ENCODE results near the gene LGR6. TPM values are rescaled to one million over a fixed set of nuclear protein-coding genes. Genes with fewer than 3 reads are reported as not detected.

LGR6 gene
- polyA plus RNA-seq, 1 donor from 2014 or later: not detected

DNA sequence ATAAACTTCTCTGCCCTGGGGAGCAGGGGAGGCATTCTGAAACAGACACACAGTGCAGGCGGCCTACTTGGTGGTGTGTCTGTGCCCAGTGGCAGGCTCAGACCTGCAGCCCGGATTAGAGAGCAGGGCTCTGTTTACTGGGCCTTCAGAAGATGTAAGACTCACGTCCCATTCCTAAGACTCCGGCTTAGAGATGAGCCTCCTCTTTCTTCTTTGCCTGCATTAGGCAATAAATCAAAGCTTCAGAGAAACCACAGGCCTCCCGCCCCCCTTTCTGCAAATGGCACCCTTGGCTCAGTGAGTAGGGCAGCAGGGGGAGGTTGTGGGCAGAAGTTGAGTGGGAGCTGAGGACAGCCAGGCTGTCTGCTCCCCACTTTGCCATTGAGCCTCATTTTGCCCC lies 35.8 kb downstream of the LGR6 start:
- H4K20me1 ChIP-seq (ENCODE audit: insufficient read depth): no peaks in the 10 kb centered on the region
- H3K27me3 ChIP-seq (ENCODE audit: insufficient read depth, low read depth, low read length): no peaks in the 10 kb centered on the region
- no peak overlapping the region for H3K4me3 ChIP-seq (ENCODE audit: low read length)
- H3K9me3 ChIP-seq (ENCODE audit: low read length): no peaks in the 10 kb centered on the region
- H2AFZ ChIP-seq (ENCODE audit: low read depth, low read length): no peak overlapping the region
- H3K9ac ChIP-seq (ENCODE audit: low read length): no peak overlapping the region
- no peaks in the 10 kb centered on the region for H3K36me3 ChIP-seq (ENCODE audit: insufficient read depth, low read length)
- H3K4me2 ChIP-seq (ENCODE audit: low read length): no peak overlapping the region
- TF ChIP-seq EZH2 (IDR thresholded peaks at IDR 0.05; ENCODE audit: borderline replicate concordance, insufficient read depth, low read length, poor library complexity, severe bottlenecking) (no peak), TAF1 (IDR thresholded peaks at IDR 0.05; ENCODE audit: low read depth) (no peak), EP300 (conservative IDR thresholded peaks at IDR 0.05; ENCODE audit: poor library complexity, severe bottlenecking) (no peak), MXI1 (conservative IDR thresholded peaks at IDR 0.05; ENCODE audit: poor library complexity, severe bottlenecking) (no peak), SMC3 (conservative IDR thresholded peaks at IDR 0.05; ENCODE audit: poor library complexity) (no peak), RAD21 (conservative IDR thresholded peaks at IDR 0.05) (no peak), POLR2AphosphoS5 (IDR thresholded peaks at IDR 0.05) (no peak)
- TF ChIP-seq, protein P1, sequence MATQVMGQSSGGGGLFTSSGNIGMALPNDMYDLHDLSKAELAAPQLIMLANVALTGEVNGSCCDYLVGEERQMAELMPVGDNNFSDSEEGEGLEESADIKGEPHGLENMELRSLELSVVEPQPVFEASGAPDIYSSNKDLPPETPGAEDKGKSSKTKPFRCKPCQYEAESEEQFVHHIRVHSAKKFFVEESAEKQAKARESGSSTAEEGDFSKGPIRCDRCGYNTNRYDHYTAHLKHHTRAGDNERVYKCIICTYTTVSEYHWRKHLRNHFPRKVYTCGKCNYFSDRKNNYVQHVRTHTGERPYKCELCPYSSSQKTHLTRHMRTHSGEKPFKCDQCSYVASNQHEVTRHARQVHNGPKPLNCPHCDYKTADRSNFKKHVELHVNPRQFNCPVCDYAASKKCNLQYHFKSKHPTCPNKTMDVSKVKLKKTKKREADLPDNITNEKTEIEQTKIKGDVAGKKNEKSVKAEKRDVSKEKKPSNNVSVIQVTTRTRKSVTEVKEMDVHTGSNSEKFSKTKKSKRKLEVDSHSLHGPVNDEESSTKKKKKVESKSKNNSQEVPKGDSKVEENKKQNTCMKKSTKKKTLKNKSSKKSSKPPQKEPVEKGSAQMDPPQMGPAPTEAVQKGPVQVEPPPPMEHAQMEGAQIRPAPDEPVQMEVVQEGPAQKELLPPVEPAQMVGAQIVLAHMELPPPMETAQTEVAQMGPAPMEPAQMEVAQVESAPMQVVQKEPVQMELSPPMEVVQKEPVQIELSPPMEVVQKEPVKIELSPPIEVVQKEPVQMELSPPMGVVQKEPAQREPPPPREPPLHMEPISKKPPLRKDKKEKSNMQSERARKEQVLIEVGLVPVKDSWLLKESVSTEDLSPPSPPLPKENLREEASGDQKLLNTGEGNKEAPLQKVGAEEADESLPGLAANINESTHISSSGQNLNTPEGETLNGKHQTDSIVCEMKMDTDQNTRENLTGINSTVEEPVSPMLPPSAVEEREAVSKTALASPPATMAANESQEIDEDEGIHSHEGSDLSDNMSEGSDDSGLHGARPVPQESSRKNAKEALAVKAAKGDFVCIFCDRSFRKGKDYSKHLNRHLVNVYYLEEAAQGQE (IDR thresholded peaks at IDR 0.05; ENCODE audit: borderline replicate concordance): no peak
- TF ChIP-seq, protein P2, sequence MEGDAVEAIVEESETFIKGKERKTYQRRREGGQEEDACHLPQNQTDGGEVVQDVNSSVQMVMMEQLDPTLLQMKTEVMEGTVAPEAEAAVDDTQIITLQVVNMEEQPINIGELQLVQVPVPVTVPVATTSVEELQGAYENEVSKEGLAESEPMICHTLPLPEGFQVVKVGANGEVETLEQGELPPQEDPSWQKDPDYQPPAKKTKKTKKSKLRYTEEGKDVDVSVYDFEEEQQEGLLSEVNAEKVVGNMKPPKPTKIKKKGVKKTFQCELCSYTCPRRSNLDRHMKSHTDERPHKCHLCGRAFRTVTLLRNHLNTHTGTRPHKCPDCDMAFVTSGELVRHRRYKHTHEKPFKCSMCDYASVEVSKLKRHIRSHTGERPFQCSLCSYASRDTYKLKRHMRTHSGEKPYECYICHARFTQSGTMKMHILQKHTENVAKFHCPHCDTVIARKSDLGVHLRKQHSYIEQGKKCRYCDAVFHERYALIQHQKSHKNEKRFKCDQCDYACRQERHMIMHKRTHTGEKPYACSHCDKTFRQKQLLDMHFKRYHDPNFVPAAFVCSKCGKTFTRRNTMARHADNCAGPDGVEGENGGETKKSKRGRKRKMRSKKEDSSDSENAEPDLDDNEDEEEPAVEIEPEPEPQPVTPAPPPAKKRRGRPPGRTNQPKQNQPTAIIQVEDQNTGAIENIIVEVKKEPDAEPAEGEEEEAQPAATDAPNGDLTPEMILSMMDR (IDR thresholded peaks at IDR 0.05; ENCODE audit: poor library complexity, severe bottlenecking): no peak
- no peaks in the 10 kb centered on the region for H3F3A ChIP-seq (ENCODE audit: insufficient read depth, low read length, poor library complexity, severe bottlenecking)
- H3K79me2 ChIP-seq (replicated peaks; ENCODE audit: insufficient read depth, low read length): no peaks in the 10 kb centered on the region
- H3K9me2 ChIP-seq (ENCODE audit: insufficient read depth, low read length): no peaks in the 10 kb centered on the region
- H3K27ac ChIP-seq (ENCODE audit: low read length): no peak overlapping the region

DNA sequence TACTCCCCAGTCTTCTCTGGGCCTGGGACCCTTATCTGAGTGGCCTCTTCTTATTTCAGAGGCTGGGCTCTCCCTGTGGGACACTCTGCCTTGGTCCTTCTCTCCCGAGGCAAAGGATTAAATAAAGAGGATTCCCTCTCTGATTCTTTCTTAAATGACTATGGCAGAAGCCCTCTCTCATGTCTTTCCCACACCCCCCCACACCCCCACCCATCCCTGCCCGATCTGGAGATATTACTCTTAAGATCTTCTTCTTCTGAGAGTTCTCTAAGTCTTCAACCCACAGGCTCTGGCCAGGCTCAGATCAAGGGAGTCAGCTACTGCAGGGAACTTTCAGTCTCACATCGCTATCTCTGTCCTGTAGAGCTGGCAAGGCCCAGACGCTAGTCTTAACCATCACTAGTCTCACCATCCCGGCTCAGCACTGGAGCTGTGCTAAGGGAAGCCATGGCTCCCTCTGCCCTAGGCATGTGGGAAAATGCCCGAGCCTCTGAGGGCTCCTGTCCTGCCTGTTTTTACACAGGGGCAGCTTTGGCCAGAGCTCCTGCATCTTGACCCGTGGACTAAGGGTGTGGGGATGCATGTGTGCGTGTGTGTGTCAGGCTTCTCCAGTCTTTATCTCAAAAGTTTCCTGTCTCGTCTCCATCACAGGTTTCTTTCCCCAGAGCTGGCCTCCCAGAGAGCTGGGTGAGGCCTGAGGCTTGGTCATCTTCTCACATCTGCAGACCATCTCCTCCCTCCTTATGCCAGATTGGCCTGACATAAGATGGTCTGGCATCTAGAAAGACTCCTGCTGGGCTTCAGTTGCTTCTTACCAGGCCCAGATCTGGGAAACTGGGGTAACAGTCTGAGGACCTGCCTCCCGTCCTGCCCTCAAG lies 36.7 kb downstream of the LGR6 start:
- no peak overlapping the region for H3K9ac ChIP-seq (ENCODE audit: low read length)
- H3K79me2 ChIP-seq (replicated peaks; ENCODE audit: insufficient read depth, low read length): no peaks in the 10 kb centered on the region
- no peaks in the 10 kb centered on the region for H3F3A ChIP-seq (ENCODE audit: insufficient read depth, low read length, poor library complexity, severe bottlenecking)
- TF ChIP-seq, protein P1 (IDR thresholded peaks at IDR 0.05; ENCODE audit: borderline replicate concordance): no peak
- TF ChIP-seq SMC3 (conservative IDR thresholded peaks at IDR 0.05; ENCODE audit: poor library complexity) (no peak), POLR2AphosphoS5 (IDR thresholded peaks at IDR 0.05) (no peak)
- no peak overlapping the region for H3K27ac ChIP-seq (ENCODE audit: low read length)
- H3K4me3 ChIP-seq (ENCODE audit: low read length): no peak overlapping the region
- H3K4me2 ChIP-seq (ENCODE audit: low read length): no peak overlapping the region
- H4K20me1 ChIP-seq (ENCODE audit: insufficient read depth): no peaks in the 10 kb centered on the region
- no peaks in the 10 kb centered on the region for H3K27me3 ChIP-seq (ENCODE audit: insufficient read depth, low read depth, low read length)
- H3K9me3 ChIP-seq (ENCODE audit: low read length): no peaks in the 10 kb centered on the region
- H3K36me3 ChIP-seq (ENCODE audit: insufficient read depth, low read length): no peaks in the 10 kb centered on the region
- H2AFZ ChIP-seq (ENCODE audit: low read depth, low read length): no peak overlapping the region
- H3K9me2 ChIP-seq (ENCODE audit: insufficient read depth, low read length): no peaks in the 10 kb centered on the region
